H1 (cell line): ENCODE results near the gene WSCD2. TPM values are rescaled to one million over a fixed set of nuclear protein-coding genes. Genes with fewer than 3 reads are reported as not detected.

Experiments used
- CBX5 ChIP-seq: fragments of 300-800, 300-1000 bp; sonication (generic); IDR thresholded peaks from 2 replicates; pipeline ENCODE4 v1.7.1; 2016; ENCODE audit warnings: antibody characterized with exemption, low read length, low read depth
- polyA plus RNA-seq, 7 experiments: library from polyadenylated mRNA; depleted of rRNA in 3 of 7; stranded (reverse) in 5 of 7; unstranded in 2 of 7; fragments of >200 nt in 5 of 7; fragments of 200-250 nt in 2 of 7; gene quantifications; 1 replicate in 5 of 7; 2 replicates in 1 of 7; 4 replicates in 1 of 7; pipeline versions ENCODE4 v1.2.1 to v1.2.3, GENCODE V29; 2011 to 2013; ENCODE audit warnings: missing spikeins in 2 of 7, mixed read lengths in 2 of 7
- total RNA-seq: library from RNA; stranded (reverse); fragmentation: NEBNext Ultra II Directional; extraction: Animal tissue kit (Norgen Biotek cat#: 25700); gene quantifications from 2 replicates; pipeline ENCODE4 v1.2.1, GENCODE V29; 2021

Gene WSCD2
- total and polyA plus RNA-seq, 2 of the 8 experiments (the other 6 are each of a cell fraction or from before 2014, with no cell fraction given) = 1.3 to 2.2 TPM

- TF ChIP-seq CBX5 = no peak
Observed at GRCh38 chr12:108235197-108235984, 106.3 kb downstream of the WSCD2 start (continued).
